IPS DF 6.9 (cell line): ENCODE measurements around the gene SRA1.

Source experiments
- DNase-seq: peaks from one replicate; pipeline ENCODE4 v3.0.0-alpha.2; 2013; ENCODE audit warnings: low read depth, low spot score
- H3K27ac ChIP-seq: one replicate; pipeline ENCODE4 v1.5.1; 2013; ENCODE audit warnings: low read length, control low read depth
- H3K27me3 ChIP-seq: 2 replicates; pipeline ENCODE4 v1.6.1; 2013; ENCODE audit warnings: mild to moderate bottlenecking, low read length; ENCODE audit not compliant: control insufficient read depth, insufficient read depth
- H3K36me3 ChIP-seq: 2 replicates; pipeline ENCODE4 v1.6.1; 2013; ENCODE audit warnings: low read length; ENCODE audit not compliant: control insufficient read depth, insufficient read depth
- H3K4me1 ChIP-seq: 2 replicates; pipeline ENCODE4 v1.6.1; 2013; ENCODE audit warnings: low read length; ENCODE audit not compliant: control insufficient read depth, insufficient read depth
- H3K4me3 ChIP-seq: 2 replicates; pipeline ENCODE4 v1.5.1; 2013; ENCODE audit warnings: mild to moderate bottlenecking, low read length
- H3K9me3 ChIP-seq: 2 replicates; pipeline ENCODE4 v1.6.1; 2013; ENCODE audit warnings: low read length, inconsistent platforms; ENCODE audit not compliant: control insufficient read depth, insufficient read depth
- WGBS: extraction: QIAGEN DNeasy Blood & Tissue Kit; methylation state at CpG from one replicate; pipeline ENCODE4 v1.1.7; 2013; ENCODE audit warnings: mixed read lengths, missing lambda C conversion rate; ENCODE audit not compliant: insufficient read length, insufficient coverage; 5-methylcytosine and 5-hydroxymethylcytosine counted together

Gene SRA1

GRCh38 chr5:140571105-140571504 is 13.8 kb upstream of the SRA1 start:
- no peak overlapping the region for H3K27ac ChIP-seq
- no CpG with 5 or more reads among the region's 5 CpGs for WGBS
- H3K36me3 ChIP-seq = peaks cover 15% of the 10 kb centered on the region
- no peak overlapping the region for H3K4me3 ChIP-seq
- no peaks in the 10 kb centered on the region for H3K27me3 ChIP-seq
- no peaks in the 10 kb centered on the region for H3K9me3 ChIP-seq
- no peak for DNase-seq
- H3K4me1 ChIP-seq = no peaks in the 10 kb centered on the region; the same call in 1 of the 2 replicates

GRCh38 chr5:140570488-140570887 is 13.2 kb upstream of the SRA1 start:
- Histone ChIP-seq H3K36me3 (peaks cover 15% of the 10 kb centered on the region), H3K27ac (no peak overlapping the region), H3K4me1 (no peaks in the 10 kb centered on the region; the same call in 1 of the 2 replicates), H3K27me3 (no peaks in the 10 kb centered on the region), H3K4me3 (no peak overlapping the region), H3K9me3 (no peaks in the 10 kb centered on the region)
- DNase-seq = no peak
- WGBS = no CpG with 5 or more reads among the region's 1 CpG

- WGBS = no CpG with 5 or more reads among the region's 4 CpGs
- peaks cover 15% of the 10 kb centered on the region for H3K36me3 ChIP-seq
These were observed 12.8 kb upstream of the SRA1 start for GRCh38 chr5:140570058-140570457.

GRCh38 chr5:140569197-140569596 is 11.9 kb upstream of the SRA1 start:
- Histone ChIP-seq H3K4me3 (no peak overlapping the region), H3K36me3 (peaks cover 15% of the 10 kb centered on the region), H3K9me3 (no peaks in the 10 kb centered on the region), H3K4me1 (no peaks in the 10 kb centered on the region; the same call in 1 of the 2 replicates), H3K27me3 (no peaks in the 10 kb centered on the region), H3K27ac (no peak overlapping the region)
- WGBS = no CpG with 5 or more reads among the region's 4 CpGs
- DNase-seq = no peak

More at GRCh38 chr5:140570058-140570457, 12.8 kb upstream of the SRA1 start:
- H3K4me1 ChIP-seq = no peaks in the 10 kb centered on the region; the same call in 1 of the 2 replicates
- H3K27ac ChIP-seq = no peak overlapping the region
- H3K4me3 ChIP-seq = no peak overlapping the region
- no peak for DNase-seq
- H3K27me3 ChIP-seq = no peaks in the 10 kb centered on the region
- H3K9me3 ChIP-seq = no peaks in the 10 kb centered on the region

GRCh38 chr5:140568443-140569063 is 11.3 kb upstream of the SRA1 start:
- no peaks in the 10 kb centered on the region for H3K9me3 ChIP-seq
- H3K27ac ChIP-seq = no peak overlapping the region
- H3K4me3 ChIP-seq = no peak overlapping the region
- no CpG with 5 or more reads among the region's 2 CpGs for WGBS
- H3K36me3 ChIP-seq = peaks cover 15% of the 10 kb centered on the region
- DNase-seq = no peak
- no peaks in the 10 kb centered on the region for H3K27me3 ChIP-seq
- H3K4me1 ChIP-seq = peaks cover 2% of the 10 kb centered on the region; the same call in 1 of the 2 replicates

GRCh38 chr5:140567871-140568270 is 10.6 kb upstream of the SRA1 start:
- H3K27ac ChIP-seq = no peak overlapping the region
- peaks cover 2% of the 10 kb centered on the region; the same call in 1 of the 2 replicates for H3K4me1 ChIP-seq
- no peaks in the 10 kb centered on the region for H3K9me3 ChIP-seq
- DNase-seq = no peak
- H3K36me3 ChIP-seq = peaks cover 15% of the 10 kb centered on the region
- no CpG with 5 or more reads among the region's 13 CpGs for WGBS
- H3K4me3 ChIP-seq = no peak overlapping the region
- no peaks in the 10 kb centered on the region for H3K27me3 ChIP-seq

GRCh38 chr5:140567136-140567818 is 10.0 kb upstream of the SRA1 start:
- Histone ChIP-seq H3K27ac (no peak overlapping the region), H3K9me3 (no peaks in the 10 kb centered on the region), H3K27me3 (no peaks in the 10 kb centered on the region), H3K4me3 (no peak overlapping the region), H3K4me1 (peaks cover 2% of the 10 kb centered on the region; the same call in 1 of the 2 replicates), H3K36me3 (peaks cover 15% of the 10 kb centered on the region)
- WGBS = no CpG with 5 or more reads among the region's 22 CpGs
- no peak for DNase-seq

GRCh38 chr5:140566665-140567064 is 9.4 kb upstream of the SRA1 start:
- Histone ChIP-seq H3K36me3 (peaks cover 15% of the 10 kb centered on the region), H3K9me3 (no peaks in the 10 kb centered on the region), H3K4me3 (no peak overlapping the region), H3K27me3 (no peaks in the 10 kb centered on the region), H3K4me1 (peaks cover 2% of the 10 kb centered on the region; the same call in 1 of the 2 replicates), H3K27ac (no peak overlapping the region)
- no peak for DNase-seq
- no CpG with 5 or more reads among the region's 5 CpGs for WGBS

GRCh38 chr5:140565780-140566095 is 8.5 kb upstream of the SRA1 start:
- Histone ChIP-seq H3K9me3 (no peaks in the 10 kb centered on the region), H3K27ac (no peak overlapping the region), H3K36me3 (peaks cover 15% of the 10 kb centered on the region), H3K4me1 (peaks cover 2% of the 10 kb centered on the region; the same call in 1 of the 2 replicates), H3K4me3 (no peak overlapping the region), H3K27me3 (no peaks in the 10 kb centered on the region)
- DNase-seq = no peak
- no CpG with 5 or more reads among the region's 4 CpGs for WGBS

GRCh38 chr5:140565024-140565779 is 7.9 kb upstream of the SRA1 start:
- peaks cover 2% of the 10 kb centered on the region; the same call in 1 of the 2 replicates for H3K4me1 ChIP-seq
- peaks cover 15% of the 10 kb centered on the region for H3K36me3 ChIP-seq
- DNase-seq = no peak
- no peaks in the 10 kb centered on the region for H3K27me3 ChIP-seq
- H3K27ac ChIP-seq = no peak overlapping the region
- H3K4me3 ChIP-seq = peak overlapping the region; percentile 66; the same call in 1 of the 2 replicates
- WGBS = 100% methylated on average over 1 of the region's 13 CpGs
- no peaks in the 10 kb centered on the region for H3K9me3 ChIP-seq
